ENCODE data around the gene SOBP.

- TF ChIP-seq POLR2A (IDR thresholded peaks at IDR 0.05; ENCODE audit: low read depth, low read length) (no peak), POLR2AphosphoS5 (IDR thresholded peaks at IDR 0.05; ENCODE audit: insufficient read depth, low read depth, low read length) (no peak)
Observed at GRCh38 chr6:107648983-107649382, 159.1 kb downstream of the SOBP start.
